Epithelial cell of prostate (primary cell): Measurements from ENCODE around the gene CDK4.
"Not testable (repeated sequence)": the region's sequence is repeated elsewhere in the genome, so short reads cannot be mapped to it uniquely, and the experiment has no call there.

Source experiments
- DNase-seq: peaks from one replicate; pipeline ENCODE4 v3.0.0-alpha.2; 2011; ENCODE audit warnings: low read depth, low spot score
- H3K27ac ChIP-seq: fragments of 450-650 bp; 2 replicates; pipeline ENCODE4 v1.5.1; 2017; ENCODE audit warnings: mild to moderate bottlenecking

CDK4 gene

DNA sequence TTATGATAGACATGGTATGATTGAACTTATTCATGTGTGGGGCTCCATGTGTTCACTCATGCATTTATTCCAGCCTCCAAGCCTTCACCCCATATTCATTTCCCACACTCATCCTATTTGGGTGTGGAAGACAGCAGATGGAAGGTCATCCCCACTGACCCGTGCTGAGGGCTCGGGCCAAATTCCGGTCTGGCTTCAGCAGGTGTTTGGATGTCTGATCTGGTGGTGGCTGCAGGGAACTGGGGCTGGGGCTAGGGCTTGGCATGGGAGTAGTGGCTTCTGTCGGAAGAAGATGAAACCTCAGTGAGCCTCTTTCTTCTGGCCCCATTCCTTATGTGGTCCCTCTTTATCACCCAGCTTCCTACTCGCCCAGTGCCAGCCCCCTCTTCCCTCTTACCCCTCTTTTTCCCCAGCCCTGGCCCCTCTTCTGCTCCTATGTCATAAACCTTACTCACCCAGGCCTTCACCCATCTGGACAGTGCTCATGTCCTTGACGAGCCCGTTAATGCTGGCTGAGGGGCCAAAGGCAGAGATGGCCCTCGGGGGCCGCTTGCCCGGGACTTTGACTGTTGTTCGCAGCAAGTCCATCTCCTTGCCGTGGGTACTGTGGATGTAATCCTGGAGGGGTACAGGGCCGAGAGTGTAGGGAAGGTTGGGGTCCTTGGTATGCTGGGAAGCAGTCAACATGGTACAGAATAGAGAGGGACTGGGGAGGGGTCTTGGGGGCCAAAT, 21.6 kb downstream of the CDK4 start:
- no peak overlapping the region for H3K27ac ChIP-seq

DNA sequence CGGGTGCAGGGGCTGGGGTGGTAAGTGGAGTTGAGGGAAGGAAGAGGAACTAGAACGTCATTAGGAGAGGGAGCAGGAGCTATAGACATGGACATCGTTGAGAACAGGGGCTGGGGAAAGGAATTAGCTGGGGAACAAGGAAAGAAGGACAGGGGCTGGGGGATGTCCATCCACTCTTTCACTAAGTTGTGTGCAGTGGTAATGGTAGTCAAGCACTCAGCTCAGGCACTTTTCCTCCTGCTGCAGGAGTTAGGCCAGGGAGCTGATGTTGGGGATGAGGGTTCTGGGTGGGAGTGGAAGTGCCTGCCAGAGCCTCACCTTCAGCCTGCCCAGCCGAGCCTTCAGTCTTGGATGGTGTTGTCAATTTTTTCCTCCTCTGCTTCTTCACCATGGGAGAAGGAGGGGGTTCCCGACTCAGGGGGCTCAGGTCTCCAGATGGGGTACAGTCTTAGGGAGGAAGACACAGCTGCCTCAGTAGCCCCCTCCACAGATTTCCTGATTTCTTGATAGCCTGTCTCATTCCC, 22.7 kb downstream of the CDK4 start:
- no peak for DNase-seq
- no peak overlapping the region for H3K27ac ChIP-seq

More for the DNA sequence above, 21.6 kb downstream of the CDK4 start:
- no peak for DNase-seq

DNA sequence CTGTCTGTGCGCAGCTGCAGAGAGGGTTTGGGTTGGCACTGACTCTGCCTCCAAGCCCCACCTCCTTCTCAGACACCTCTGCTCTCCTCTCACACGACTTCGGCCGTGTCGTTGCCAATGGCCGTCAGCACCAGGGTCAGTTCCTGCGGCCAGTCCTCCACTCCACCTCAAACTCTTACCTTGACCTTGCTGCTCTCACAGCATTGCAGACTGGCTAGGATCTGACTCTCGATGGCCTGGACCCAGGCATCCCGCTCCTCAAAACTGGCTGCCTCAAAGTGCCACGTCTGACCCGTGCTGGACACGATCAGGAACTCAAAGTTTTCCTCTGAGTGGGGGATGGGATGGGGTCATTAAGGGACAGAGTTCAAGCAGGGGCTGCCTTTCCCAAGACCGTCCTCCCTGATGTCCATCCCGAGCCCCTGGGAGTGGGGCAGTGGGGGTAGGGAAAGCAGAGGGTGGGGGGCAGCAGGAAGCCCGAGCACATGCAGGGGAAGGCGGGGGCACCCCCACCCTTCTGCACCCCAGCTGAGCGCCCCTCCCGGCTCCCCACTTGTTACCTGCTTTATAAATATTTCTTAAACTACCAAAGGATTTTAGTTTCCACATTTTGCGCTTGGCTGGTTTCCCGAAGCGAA, 24.2 kb downstream of the CDK4 start:
- no peak overlapping the region for H3K27ac ChIP-seq
- DNase-seq = no peak

DNA sequence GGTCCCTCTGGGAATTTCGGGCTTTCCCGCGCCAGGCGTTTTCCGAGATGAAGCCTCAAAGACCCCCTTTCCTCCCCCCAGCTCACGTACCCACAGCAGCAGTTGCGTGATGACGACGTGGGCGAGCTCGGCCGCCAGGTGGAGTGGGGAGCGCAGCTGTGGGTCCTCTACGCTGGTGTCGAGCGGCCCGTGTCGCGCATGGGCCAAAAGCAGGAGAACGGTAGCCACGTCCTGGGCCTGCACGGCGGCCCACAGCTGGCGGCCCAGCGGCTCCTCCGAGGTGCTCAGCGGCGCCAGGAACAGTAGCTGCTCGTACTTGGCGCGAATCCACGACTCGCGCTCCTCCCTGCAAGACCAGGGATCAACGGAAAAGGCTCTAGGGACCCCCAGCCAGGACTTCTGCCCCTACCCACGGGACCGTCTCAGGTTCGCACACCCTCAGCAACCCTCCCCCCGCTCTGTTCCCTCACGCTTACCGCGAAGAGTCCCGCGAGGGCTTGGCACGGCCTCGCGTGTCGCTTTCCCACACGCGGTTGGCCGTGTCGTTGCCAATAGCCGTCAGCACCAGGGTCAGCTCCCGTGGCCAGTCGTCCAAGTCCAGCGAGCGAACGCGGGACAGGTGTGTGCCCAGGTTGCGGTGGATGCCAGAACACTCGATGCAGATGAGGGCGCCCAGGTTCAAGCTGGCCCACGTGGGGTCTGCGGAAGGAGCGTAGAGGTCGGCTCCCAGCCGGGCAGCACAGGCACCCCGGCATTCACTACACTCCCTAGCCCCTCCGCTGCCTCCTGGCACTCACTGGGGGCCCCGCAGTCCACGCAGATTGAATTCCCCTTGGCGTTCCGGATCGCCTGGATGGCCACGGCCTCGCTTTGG, 25.0 kb downstream of the CDK4 start:
- H3K27ac ChIP-seq = peak overlapping the region; percentile 27
- no peak for DNase-seq

DNA sequence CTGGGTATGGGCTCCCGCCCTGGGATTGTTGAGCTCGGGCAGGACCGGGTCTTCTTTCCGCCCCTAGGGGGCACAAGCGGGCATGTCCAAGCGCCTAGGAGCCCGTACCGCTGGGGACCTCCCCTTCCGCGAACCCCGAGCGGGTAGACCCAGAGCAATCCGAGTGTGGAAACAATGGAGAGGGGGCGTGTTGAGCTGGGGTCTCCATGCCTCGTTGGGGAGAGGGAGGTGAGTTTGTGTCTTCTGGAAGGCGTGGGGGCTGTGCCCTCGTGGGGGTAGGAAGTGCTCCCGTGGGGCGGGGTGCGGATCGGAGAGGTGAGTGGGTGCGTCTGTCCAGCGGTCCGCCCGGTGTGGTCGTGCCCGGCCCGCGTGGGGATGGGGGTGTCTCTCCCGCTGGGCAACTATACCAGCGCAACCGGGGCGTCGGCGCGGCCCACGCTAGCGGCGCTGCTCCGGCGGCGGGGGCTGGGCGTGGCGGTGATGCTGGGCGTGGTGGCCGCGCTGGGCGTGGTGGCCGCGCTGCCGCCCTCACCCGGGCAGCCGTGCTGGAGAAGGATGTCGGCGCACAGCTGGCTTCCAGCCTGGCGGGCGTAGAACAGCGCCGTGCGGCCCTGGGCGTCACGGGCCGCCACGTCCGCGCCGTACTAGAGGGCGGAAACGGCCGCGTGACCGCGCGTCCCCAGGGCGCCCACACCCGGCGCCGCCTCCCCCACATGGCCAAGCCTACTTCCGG, 25.8 kb downstream of the CDK4 start:
- DNase-seq = no peak
- H3K27ac ChIP-seq = peak overlapping the region; percentile 27

DNA sequence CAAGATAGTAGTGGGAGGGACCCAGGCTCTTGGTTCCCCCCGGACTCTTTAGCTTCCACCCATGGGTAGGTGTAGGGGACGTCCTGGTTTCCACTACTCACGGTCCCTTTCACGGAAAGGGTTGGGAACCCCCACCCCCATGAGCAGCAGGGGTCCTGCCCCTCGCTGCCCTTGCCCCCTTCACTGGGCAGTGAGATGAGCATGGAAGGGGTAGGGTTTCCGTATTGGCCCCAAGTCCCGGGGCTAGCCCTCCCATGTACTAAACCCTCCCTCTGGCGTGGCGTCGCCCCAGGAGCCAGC, 26.3 kb downstream of the CDK4 start:
- no peak for DNase-seq
- H3K27ac ChIP-seq = no peak overlapping the region

DNA sequence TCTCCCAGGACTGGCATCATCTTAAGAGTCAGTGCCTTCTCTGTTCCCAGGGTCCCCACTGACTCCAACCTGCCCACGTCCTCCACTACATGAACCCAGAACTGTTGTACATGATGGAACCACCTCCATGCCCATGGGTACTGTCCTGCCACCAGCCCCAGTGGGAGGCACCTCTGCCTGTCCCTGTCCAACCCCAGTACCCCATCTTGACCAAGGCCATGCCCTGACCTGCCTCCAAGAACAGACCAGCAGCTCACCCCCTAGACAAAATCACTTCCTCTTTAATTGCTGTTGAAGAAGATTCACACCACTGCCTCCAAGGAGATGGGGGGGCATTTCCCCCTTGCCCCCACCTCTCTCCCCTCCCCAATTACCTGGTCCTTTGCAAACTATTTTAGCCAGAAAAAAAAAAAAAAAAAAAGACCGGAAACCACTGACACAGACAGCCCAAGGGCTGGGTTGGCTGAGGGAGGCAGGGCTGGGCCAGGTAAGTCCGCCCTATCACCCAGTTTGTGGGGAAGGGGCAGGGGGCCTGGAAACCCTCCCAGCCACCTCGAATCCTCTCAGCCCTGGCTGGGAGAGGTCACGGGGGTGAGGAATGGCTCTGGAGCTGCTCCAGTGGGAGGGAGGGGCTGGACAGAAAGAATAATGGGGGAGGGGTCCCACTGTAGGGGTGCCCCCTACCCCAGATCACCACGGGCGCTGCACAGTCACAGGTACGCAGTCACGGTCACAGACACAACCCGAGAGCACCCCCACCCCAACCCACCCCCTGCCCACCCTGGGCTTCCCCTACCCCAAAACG, 27.0 kb downstream of the CDK4 start:
- no peak overlapping the region for H3K27ac ChIP-seq
- no peak for DNase-seq

DNA sequence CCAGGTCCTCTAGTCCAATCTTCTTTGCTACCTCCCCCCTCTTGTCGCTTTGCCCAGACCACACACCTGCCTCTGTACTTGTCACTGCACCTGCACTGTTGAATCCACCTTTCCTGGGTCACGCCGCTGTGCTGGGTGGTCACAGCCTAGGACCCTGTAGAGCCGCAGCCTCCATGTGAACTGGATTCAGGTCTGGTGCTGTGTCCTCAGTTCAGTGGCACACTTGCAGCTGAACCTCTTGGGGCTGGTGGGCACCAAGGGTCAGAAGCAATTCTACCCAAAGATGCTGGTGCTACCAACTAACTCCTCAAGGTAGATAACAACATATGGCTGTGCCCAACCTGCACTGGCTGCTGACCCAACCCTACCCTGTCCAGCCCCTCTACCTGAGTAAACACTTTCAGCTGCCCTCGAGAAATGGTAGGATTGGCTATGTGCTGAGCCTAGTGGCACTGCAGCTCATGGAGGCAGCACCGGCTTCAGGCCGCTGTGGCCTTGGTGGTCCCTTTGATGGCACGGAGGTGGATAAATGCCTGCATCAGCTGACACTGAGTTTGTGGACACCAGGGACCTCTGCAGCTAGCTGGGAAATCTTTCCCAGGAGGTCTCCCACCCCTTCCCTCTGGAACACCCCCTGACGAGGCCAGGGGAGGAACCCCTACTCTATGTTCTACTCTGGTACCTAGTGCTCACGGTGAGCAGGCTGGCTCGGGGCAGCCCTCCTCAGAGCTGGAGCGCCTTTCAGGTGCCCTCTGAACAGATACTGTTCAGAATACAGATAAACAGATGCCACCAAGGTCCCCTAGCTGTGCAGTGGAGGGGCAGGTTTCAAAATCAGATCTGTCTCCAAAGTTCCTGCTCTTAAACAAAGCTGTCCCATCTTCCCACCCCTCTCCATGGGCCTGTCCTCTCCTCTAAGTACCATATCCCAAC, 27.8 kb downstream of the CDK4 start:
- H3K27ac ChIP-seq = no peak overlapping the region
- no peak for DNase-seq

DNA sequence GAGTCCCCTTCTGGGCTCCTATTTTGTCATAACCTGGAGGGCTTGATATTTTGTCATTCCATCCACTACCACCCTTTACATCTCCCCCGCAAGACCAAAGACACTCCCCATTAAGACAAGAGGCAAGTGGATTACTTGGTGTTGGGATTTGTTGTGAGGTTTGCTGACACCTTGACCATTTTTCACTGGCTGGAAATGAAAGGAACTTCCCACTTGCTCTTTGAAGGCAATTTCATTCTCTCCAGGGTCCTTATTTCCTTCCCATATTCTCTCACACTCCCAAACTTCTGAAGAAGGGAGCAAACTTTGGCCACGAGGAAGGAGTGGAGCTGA, 28.5 kb downstream of the CDK4 start:
- DNase-seq = no peak
- H3K27ac ChIP-seq = no peak overlapping the region

DNA sequence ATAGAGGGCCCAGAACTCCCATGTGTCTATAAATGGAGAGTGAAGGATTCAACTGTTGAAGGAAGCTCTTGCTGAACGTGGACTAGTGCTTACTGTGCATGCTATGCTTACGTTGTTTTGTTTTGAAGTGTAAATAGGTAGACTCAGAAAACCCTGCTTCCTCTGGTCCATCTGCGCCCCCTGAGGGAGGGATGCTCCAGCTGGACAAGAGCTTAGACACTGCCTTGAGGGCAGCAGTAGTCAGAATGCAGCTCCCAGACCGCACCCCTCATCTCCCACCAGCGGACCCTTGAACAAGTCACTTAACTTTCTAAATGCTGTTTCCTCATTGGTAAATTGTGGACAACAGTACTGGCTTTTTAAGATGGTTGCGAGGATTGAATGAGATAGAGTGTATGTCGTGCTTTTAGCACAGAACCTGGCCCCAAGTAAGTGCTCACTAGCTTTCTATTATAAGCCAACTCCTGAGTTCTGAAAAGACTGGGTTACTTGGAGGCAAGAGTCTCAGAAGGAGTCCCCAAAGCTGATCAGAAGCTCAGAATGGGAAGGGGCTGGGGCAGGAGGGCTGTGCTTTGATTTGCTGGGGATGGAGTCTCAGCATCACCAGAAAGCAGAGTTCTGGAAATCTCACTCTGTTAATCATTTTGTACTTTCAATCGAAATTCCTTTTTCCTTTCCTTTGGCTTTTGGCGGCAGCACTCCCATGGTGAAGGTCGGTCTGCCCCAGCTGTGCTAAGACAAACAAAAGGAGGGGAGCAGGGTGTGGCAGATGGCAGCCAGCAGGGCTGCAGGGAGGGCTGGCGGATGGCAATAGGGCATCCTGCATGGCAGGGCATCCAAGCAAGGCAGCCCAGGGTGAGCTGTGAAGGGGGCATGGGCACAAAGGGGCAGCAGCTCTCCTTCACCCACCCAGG, 29.1 kb downstream of the CDK4 start:
- H3K27ac ChIP-seq = no peak overlapping the region
- no peak for DNase-seq

DNA sequence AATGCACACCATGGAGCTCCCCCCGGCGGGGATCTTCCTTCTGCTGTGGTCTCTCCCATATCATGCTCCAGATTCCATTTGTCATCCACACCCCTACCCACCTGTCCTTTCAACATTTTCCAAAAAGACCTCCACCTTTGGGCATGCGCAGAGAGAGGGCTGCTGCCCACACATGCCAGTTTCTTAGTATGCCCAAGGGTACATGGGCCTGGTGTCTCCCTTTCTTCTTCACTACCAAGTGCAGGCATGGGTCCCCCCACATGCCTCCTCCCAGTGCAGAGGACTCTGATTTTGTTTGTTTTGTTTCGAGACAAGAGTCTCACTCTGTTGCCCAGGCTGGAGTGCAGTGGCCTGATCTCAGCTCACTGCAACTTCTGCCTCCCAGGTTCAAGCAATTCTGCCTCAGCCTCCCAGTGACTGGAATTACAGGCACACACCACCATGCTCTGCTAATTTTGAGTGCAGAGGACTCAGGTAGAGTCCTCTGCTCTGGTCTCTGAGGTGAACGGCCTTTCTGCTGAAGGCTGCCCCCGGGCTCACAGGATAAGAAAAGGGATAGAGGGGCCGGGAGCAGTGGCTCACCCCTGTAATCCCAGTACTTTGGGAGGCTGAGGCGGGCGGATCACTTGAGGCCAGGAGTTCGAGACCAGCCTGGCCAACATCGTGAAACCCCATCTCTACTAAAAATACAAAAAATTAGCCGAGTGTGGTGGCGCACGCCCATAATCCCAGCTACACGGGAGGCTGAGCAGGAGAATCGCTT, 30.1 kb downstream of the CDK4 start:
- not testable (repeated sequence) for DNase-seq, H3K27ac ChIP-seq

DNA sequence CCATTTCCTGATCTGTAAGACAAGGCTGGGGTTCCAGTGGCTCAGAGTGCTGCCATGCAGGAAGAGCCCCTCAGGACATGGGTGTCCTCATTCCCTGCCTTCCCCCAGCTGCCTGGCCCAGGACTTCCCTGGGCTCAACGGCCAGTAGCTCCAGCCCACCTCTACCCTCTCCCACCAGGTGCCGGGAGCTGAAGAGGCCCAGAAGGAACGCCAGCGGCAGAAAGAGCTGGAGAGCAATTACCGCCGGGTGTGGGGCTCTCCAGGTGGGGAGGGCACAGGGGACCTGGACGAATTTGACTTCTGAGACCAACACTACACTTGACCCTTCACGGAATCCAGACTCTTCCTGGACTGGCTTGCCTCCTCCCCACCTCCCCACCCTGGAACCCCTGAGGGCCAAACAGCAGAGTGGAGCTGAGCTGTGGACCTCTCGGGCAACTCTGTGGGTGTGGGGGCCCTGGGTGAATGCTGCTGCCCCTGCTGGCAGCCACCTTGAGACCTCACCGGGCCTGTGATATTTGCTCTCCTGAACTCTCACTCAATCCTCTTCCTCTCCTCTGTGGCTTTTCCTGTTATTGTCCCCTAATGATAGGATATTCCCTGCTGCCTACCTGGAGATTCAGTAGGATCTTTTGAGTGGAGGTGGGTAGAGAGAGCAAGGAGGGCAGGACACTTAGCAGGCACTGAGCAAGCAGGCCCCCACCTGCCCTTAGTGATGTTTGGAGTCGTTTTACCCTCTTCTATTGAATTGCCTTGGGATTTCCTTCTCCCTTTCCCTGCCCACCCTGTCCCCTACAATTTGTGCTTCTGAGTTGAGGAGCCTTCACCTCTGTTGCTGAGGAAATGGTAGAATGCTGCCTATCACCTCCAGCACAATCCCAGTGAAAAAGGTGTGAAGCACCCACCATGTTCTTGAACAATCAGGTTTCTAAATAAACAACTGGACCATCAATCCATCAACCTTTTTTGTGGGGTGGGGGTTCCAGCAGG, 31.2 kb downstream of the CDK4 start:
- no peak for DNase-seq
- H3K27ac ChIP-seq = no peak overlapping the region

DNA sequence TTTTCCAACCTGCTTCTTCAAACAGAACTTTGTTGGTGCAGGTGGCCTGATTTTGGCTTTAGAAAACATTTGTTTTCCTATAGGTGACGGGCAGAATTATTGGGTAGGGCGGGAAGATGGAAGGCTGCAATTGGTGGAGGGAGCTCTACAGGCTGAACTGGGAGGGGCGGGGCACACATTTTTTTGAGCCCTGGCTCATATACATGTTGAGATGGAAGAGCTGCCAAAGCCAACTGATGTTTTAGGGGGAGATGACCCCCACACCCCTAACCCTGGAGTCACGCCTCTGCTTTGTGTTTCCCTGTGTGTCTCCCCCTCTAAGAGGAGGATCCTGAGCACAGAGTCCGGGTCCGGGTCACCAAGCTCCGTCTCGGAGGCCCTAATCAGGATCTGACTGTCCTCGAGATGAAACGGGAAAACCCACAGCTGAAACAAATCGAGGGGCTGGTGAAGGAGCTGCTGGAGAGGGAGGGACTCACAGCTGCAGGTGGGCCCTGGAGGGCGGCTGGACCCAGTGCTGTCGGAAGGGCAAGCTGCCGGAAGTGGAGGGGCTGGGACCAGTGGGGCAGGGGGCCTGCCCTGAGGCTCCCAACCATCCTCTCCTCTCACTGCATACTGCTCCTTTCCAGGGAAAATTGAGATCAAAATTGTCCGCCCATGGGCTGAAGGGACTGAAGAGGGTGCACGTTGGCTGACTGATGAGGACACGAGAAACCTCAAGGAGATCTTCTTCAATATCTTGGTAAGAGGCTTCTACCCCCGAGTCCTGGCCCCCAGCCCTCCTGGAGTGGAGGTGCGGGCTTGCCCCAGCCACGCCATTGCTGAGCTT, 32.1 kb downstream of the CDK4 start:
- H3K27ac ChIP-seq = no peak overlapping the region
- no peak for DNase-seq

DNA sequence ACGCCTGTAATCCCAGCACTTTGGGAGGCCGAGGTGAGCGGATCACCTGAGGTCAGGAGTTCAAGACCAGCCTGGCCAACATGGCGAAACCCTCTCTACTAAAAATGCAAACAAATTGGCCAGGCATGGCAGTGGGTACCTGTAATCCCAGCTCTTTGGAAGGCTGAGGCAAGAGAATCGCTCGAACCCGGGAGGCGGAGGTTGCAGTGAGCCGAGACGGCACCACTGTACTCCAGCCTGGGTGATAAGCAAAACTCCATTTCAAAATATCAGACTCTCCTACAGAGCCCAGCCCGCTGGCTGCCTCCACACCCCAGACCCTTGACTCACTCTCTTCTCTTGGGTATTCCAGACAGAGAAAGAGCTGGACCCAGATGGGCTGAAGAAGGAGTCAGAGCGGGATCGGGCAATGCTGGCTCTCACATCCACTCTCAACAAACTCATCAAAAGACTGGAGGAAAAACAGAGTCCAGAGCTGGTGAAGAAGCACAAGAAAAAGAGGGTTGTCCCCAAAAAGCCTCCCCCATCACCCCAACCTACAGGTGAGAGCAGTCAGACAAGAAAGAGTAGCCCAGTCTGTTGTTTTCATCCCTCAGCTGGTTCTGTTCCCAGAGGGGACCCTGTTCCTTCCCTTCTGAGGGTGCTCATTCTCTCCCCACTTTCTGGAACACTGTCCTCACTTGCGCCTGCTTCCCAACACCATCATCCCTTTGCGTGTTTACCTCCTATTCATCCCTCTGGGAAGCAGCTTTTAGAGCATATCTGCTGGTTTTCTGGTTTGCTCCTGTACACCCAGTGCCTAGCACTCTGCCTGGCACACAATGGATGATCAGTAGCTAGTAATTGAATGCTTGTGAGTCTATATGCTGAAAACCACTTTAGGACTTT, 33.2 kb downstream of the CDK4 start:
- no peak for DNase-seq

More for the DNA sequence above, 33.2 kb downstream of the CDK4 start:
- no peak overlapping the region for H3K27ac ChIP-seq
